IMR-90 (cell line): ENCODE data around the gene NLRX1. TPM values are rescaled to one million over a fixed set of nuclear protein-coding genes. Genes with fewer than 3 reads are reported as not detected.

ENCODE experiments used
- ATAC-seq: fragments of 200-7000 bp; cut with Tn5 transposase; 2 replicates; pipeline ENCODE4 v1.9.1; 2020; ENCODE audit warnings: low read depth, mild to moderate bottlenecking, moderate library complexity
- BruUV-seq: library from RNA; stranded (reverse); fragments of 400-500 nt; replicated peaks from 2 replicates; lab custom pipeline; 2021; lab: Mats Ljungman, UMichigan
- CTCF ChIA-PET: fragments of 300-600 bp; formaldehyde crosslinking; extraction: SDS; loops from one replicate; lab custom pipeline; 2021; ENCODE audit warnings: antibody characterized with exemption; lab: Yijun Ruan, JAX
- POLR2A ChIA-PET: fragments of 300-600 bp; sonication (Branson Sonifier 250); formaldehyde crosslinking; loops from one replicate; lab custom pipeline; 2022; ENCODE audit warnings: antibody characterized with exemption; ENCODE audit not compliant: unreplicated experiment; lab: Charles Lee
- DNase-seq: peaks from one replicate; pipeline ENCODE4 v3.0.0; 2013
- H2AFZ ChIP-seq: replicated peaks from 2 replicates; pipeline ENCODE3; 2013; ENCODE audit warnings: low read length, mild to moderate bottlenecking; ENCODE audit not compliant: poor library complexity
- H2AK5ac ChIP-seq: 2 replicates; pipeline ENCODE4 v1.6.1; 2013; ENCODE audit warnings: low read depth, low read length, inconsistent platforms
- H2AK9ac ChIP-seq: replicated peaks from 2 replicates; pipeline ENCODE3; 2013; ENCODE audit warnings: mild to moderate bottlenecking, low read depth, low read length, moderate library complexity; ENCODE audit not compliant: poor library complexity
- H2BK120ac ChIP-seq: 2 replicates; pipeline ENCODE4 v1.6.1; 2013; ENCODE audit warnings: low read depth, low read length, inconsistent platforms
- H2BK15ac ChIP-seq: 3 replicates; pipeline ENCODE4 v1.6.1; 2013; ENCODE audit warnings: low read depth, low read length, inconsistent platforms
- H2BK20ac ChIP-seq: 2 replicates; pipeline ENCODE4 v1.6.1; 2013; ENCODE audit warnings: low read depth, mild to moderate bottlenecking, inconsistent platforms, low read length, moderate library complexity
- H2BK5ac ChIP-seq: 2 replicates; pipeline ENCODE4 v1.6.1; 2013; ENCODE audit warnings: mild to moderate bottlenecking, low read depth, low read length, inconsistent platforms; ENCODE audit not compliant: poor library complexity, severe bottlenecking
- H3K14ac ChIP-seq: replicated peaks from 2 replicates; pipeline ENCODE4 v1.6.1; 2013; ENCODE audit warnings: low read depth, low read length, inconsistent platforms
- H3K18ac ChIP-seq: 2 replicates; pipeline ENCODE4 v1.6.1; 2013; ENCODE audit warnings: low read depth, low read length, control low read depth
- H3K23ac ChIP-seq: 2 replicates; pipeline ENCODE4 v1.6.1; 2013; ENCODE audit warnings: low read depth, low read length, inconsistent platforms
- H3K27ac ChIP-seq: 2 replicates; pipeline ENCODE4 v1.5.1; 2013; ENCODE audit warnings: mild to moderate bottlenecking, control low read depth, low read length; ENCODE audit not compliant: insufficient read depth
- H3K27me3 ChIP-seq: 2 replicates; pipeline ENCODE4 v1.6.1; 2013; ENCODE audit warnings: low read length; ENCODE audit not compliant: control insufficient read depth, insufficient read depth
- H3K36me3 ChIP-seq: 2 replicates; pipeline ENCODE4 v1.6.1; 2013; ENCODE audit warnings: low read length, mixed read lengths; ENCODE audit not compliant: control insufficient read depth, insufficient read depth
- H3K4ac ChIP-seq: 2 replicates; pipeline ENCODE4 v1.6.1; 2013; ENCODE audit warnings: low read depth, low read length, inconsistent platforms
- H3K4me1 ChIP-seq: 2 replicates; pipeline ENCODE4 v1.6.1; 2013; ENCODE audit warnings: low read length, mixed read lengths; ENCODE audit not compliant: control insufficient read depth, insufficient read depth
- H3K4me2 ChIP-seq: 2 replicates; pipeline ENCODE4 v1.6.1; 2013; ENCODE audit warnings: low read depth, mild to moderate bottlenecking, control low read depth, low read length, moderate library complexity
- H3K4me3 ChIP-seq: 2 replicates; pipeline ENCODE4 v1.5.1; 2013; ENCODE audit warnings: low read depth, mild to moderate bottlenecking, control low read depth, low read length, moderate library complexity; ENCODE audit not compliant: insufficient read depth
- H3K56ac ChIP-seq: 2 replicates; pipeline ENCODE4 v1.6.1; 2013; ENCODE audit warnings: low read length, inconsistent platforms; ENCODE audit not compliant: insufficient read depth; ENCODE audit errors: extremely low read depth
- H3K79me1 ChIP-seq, 2 experiments: 2 replicates each; pipeline ENCODE4 v1.6.1; 2013; ENCODE audit warnings: low read length in 2 of 2, inconsistent platforms in 1 of 2, low read depth in 1 of 2
- H3K9ac ChIP-seq: 2 replicates; pipeline ENCODE4 v1.6.1; 2013; ENCODE audit warnings: low read depth, low read length, control low read depth
- H3K9me1 ChIP-seq: 2 replicates; pipeline ENCODE4 v1.6.1; 2013; ENCODE audit warnings: low read length, inconsistent platforms; ENCODE audit not compliant: insufficient read depth
- H3K9me3 ChIP-seq: 2 replicates; pipeline ENCODE4 v1.6.1; 2013; ENCODE audit warnings: low read length; ENCODE audit not compliant: control insufficient read depth, insufficient read depth
- H4K20me1 ChIP-seq: 2 replicates; pipeline ENCODE4 v1.6.1; 2013; ENCODE audit warnings: low read length, inconsistent platforms; ENCODE audit not compliant: insufficient read depth
- H4K5ac ChIP-seq: 2 replicates; pipeline ENCODE4 v1.6.1; 2013; ENCODE audit warnings: mild to moderate bottlenecking, low read depth, low read length, control low read depth
- H4K8ac ChIP-seq, 2 experiments: 2 replicates each; pipeline ENCODE4 v1.6.1; 2013; ENCODE audit warnings: low read depth in 2 of 2, low read length in 2 of 2, control low read depth in 1 of 2, inconsistent platforms in 1 of 2
- H4K91ac ChIP-seq: 2 replicates; pipeline ENCODE4 v1.6.1; 2013; ENCODE audit warnings: low read depth, low read length, inconsistent platforms; ENCODE audit not compliant: insufficient read depth
- BHLHE40 ChIP-seq: fragments of 150-350 bp; IDR thresholded peaks from 2 replicates; pipeline ENCODE4 v1.6.1; 2016; ENCODE audit warnings: mild to moderate bottlenecking, low read depth, low read length
- MXI1 ChIP-seq: IDR thresholded peaks from 2 replicates; pipeline ENCODE4 v1.6.1; 2012; ENCODE audit warnings: low read depth, mild to moderate bottlenecking, low read length, moderate library complexity, borderline replicate concordance
- RFX5 ChIP-seq: IDR thresholded peaks from 2 replicates; pipeline ENCODE4 v1.8.0; 2012; ENCODE audit warnings: low read depth, mild to moderate bottlenecking, low read length, moderate library complexity
- WGBS, 2 experiments: methylation state at CpG; one replicate each; pipeline versions ENCODE4 v1.1.5 to v1.1.7; 2013; ENCODE audit warnings: missing lambda C conversion rate in 2 of 2; ENCODE audit not compliant: insufficient read length in 1 of 2; ENCODE audit errors: extremely low coverage in 2 of 2; 5-methylcytosine and 5-hydroxymethylcytosine counted together
- dilution Hi-C: fragments of 300-500 bp; cut with HindIII; formaldehyde crosslinking; loops from one replicate; pipeline ENCODE4 v1.14.3; 2018; ENCODE audit warnings: low sequenced_read_pairs; ENCODE audit not compliant: unreplicated experiment
- in situ Hi-C: fragments of 300-500 bp; cut with MboI; formaldehyde crosslinking; loops from 3 replicates; pipeline ENCODE4 v1.14.3; 2019; ENCODE audit warnings: low sequenced_read_pairs, inconsistent platforms, mixed read lengths
- intact Hi-C: fragments of 100-400 bp; cut with micrococcal nuclease; formaldehyde crosslinking; loops from 2 replicates; pipeline ENCODE4 v1.10.0; 2022
- polyA plus RNA-seq, 3 experiments: library from polyadenylated mRNA; depleted of rRNA; stranded (reverse); fragments of >200 nt; gene quantifications; 2 replicates each; pipeline ENCODE4 v1.2.3, GENCODE V29; 2012; ENCODE audit warnings: low replicate concordance in 1 of 3
- total RNA-seq: library from RNA; depleted of rRNA; stranded (reverse); fragments of >200 nt; gene quantifications from 2 replicates; pipeline ENCODE4 v1.2.3, GENCODE V29; 2012

Gene NLRX1
- total and polyA plus RNA-seq, 2 of the 4 experiments (the other 2 are of a cell fraction): 3.0 to 4.9 TPM

DNA sequence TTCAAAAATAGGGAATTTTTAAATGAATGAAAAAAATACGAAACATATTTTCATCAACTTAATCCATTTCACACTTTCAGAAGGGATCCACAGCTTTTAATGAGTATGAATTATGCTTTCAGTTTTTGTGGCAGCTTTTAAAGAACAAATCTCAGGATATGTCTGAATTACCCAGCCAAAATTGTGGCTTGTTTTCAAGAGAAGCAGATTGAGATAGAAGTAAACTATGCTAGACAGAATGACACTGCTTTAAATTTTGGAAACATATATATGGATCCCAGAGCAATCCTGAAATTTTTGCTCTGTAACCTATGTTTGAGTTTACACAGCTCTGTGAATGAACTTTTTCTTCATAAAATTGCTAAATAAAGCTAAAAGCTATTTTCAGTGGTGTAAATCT is 49.6 kb upstream of the NLRX1 start:
- no peak overlapping the region for H3K4ac ChIP-seq
- no peak overlapping the region for H4K8ac ChIP-seq
- TF ChIP-seq MXI1 (no peak), RFX5 (no peak), BHLHE40 (no peak)
- H4K20me1 ChIP-seq: no peaks in the 10 kb centered on the region; the same call in 1 of the 2 replicates
- H2BK15ac ChIP-seq: no peak overlapping the region
- no peaks in the 10 kb centered on the region for H3K9me3 ChIP-seq
- in situ Hi-C loops (no loop called here), intact Hi-C loops (no loop called here), dilution Hi-C loops (no loop called here)
- CTCF ChIA-PET: no interaction called here
- no peak overlapping the region for H3K4me2 ChIP-seq
- H3K18ac ChIP-seq: no peak overlapping the region
- no peak overlapping the region for H4K91ac ChIP-seq
- H2AK5ac ChIP-seq: no peak overlapping the region
- no peak overlapping the region for H4K5ac ChIP-seq
- peaks cover 1% of the 10 kb centered on the region; the same call in 1 of the 2 replicates for H3K4me1 ChIP-seq
- H3K36me3 ChIP-seq: peaks cover 13% of the 10 kb centered on the region
- H3K9me1 ChIP-seq: peaks cover 4% of the 10 kb centered on the region
- no peak overlapping the region for H2AFZ ChIP-seq
- no peak overlapping the region for H3K56ac ChIP-seq
- ATAC-seq (no peak), DNase-seq (no peak)
- H3K9ac ChIP-seq: no peak overlapping the region
- H3K14ac ChIP-seq: no peak overlapping the region
- H2AK9ac ChIP-seq: no peak overlapping the region
- H3K4me3 ChIP-seq: no peak overlapping the region
- H3K27me3 ChIP-seq: no peaks in the 10 kb centered on the region
- H2BK20ac ChIP-seq: no peak overlapping the region
- POLR2A ChIA-PET: interaction anchor here (0.6 kb wide), 1 partner anchor 570 kb away, joined by 3 read pairs; no protein-coding TSS in a partner anchor
- H3K23ac ChIP-seq: no peak overlapping the region
- no peak overlapping the region for H2BK5ac ChIP-seq
- peaks cover 10 to 25% of the 10 kb centered on the region in 2 experiments for H3K79me1 ChIP-seq
- H2BK120ac ChIP-seq: no peak overlapping the region
- no peak overlapping the region for H3K27ac ChIP-seq
- no CpG with 5 or more reads among the region's 1 CpG for WGBS, 2 experiments
- BruUV-seq: no TSS peak
